ENCODE results near the gene RPL5.

DNA sequence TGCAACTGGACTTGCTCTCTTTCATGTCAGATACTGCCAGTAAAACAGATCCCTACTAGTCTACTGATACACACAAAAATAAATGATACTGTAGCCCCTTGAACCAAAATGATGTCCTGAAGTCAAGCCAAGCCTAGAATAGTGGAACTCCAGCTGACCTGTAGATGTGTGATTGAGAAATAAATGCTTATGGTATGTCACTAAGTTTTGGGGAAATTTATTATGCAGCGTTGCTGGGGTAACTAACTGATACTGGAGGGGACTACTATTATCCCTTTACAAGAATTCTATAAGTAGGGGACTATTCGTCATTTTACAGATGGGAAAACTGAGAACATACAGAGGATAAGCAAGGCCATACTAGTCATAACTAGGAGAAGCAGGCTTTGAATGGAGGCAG lies 55.6 kb downstream of the RPL5 start:
- no peak for TF ChIP-seq POLR2AphosphoS5 (IDR thresholded peaks at IDR 0.05)
- TF ChIP-seq, protein P1, sequence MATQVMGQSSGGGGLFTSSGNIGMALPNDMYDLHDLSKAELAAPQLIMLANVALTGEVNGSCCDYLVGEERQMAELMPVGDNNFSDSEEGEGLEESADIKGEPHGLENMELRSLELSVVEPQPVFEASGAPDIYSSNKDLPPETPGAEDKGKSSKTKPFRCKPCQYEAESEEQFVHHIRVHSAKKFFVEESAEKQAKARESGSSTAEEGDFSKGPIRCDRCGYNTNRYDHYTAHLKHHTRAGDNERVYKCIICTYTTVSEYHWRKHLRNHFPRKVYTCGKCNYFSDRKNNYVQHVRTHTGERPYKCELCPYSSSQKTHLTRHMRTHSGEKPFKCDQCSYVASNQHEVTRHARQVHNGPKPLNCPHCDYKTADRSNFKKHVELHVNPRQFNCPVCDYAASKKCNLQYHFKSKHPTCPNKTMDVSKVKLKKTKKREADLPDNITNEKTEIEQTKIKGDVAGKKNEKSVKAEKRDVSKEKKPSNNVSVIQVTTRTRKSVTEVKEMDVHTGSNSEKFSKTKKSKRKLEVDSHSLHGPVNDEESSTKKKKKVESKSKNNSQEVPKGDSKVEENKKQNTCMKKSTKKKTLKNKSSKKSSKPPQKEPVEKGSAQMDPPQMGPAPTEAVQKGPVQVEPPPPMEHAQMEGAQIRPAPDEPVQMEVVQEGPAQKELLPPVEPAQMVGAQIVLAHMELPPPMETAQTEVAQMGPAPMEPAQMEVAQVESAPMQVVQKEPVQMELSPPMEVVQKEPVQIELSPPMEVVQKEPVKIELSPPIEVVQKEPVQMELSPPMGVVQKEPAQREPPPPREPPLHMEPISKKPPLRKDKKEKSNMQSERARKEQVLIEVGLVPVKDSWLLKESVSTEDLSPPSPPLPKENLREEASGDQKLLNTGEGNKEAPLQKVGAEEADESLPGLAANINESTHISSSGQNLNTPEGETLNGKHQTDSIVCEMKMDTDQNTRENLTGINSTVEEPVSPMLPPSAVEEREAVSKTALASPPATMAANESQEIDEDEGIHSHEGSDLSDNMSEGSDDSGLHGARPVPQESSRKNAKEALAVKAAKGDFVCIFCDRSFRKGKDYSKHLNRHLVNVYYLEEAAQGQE (IDR thresholded peaks at IDR 0.05; ENCODE audit: borderline replicate concordance) = no peak
- TF ChIP-seq, protein P2, sequence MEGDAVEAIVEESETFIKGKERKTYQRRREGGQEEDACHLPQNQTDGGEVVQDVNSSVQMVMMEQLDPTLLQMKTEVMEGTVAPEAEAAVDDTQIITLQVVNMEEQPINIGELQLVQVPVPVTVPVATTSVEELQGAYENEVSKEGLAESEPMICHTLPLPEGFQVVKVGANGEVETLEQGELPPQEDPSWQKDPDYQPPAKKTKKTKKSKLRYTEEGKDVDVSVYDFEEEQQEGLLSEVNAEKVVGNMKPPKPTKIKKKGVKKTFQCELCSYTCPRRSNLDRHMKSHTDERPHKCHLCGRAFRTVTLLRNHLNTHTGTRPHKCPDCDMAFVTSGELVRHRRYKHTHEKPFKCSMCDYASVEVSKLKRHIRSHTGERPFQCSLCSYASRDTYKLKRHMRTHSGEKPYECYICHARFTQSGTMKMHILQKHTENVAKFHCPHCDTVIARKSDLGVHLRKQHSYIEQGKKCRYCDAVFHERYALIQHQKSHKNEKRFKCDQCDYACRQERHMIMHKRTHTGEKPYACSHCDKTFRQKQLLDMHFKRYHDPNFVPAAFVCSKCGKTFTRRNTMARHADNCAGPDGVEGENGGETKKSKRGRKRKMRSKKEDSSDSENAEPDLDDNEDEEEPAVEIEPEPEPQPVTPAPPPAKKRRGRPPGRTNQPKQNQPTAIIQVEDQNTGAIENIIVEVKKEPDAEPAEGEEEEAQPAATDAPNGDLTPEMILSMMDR (IDR thresholded peaks at IDR 0.05; ENCODE audit: poor library complexity, severe bottlenecking) = no peak
- TF ChIP-seq MXI1 (conservative IDR thresholded peaks at IDR 0.05; ENCODE audit: poor library complexity, severe bottlenecking) = no peak
- TF ChIP-seq SMC3 (conservative IDR thresholded peaks at IDR 0.05; ENCODE audit: poor library complexity) = no peak

Measured in neural cell (in vitro differentiated cells).